AG04450 (cell line): ENCODE data around the gene SRRM3. TPM values are rescaled to one million over a fixed set of nuclear protein-coding genes. Genes with fewer than 3 reads are reported as not detected.
A peak's percentile ranks its signal among the peaks of the same experiment; 100 is the strongest.
"Not testable (repeated sequence)": the region's sequence is repeated elsewhere in the genome, so short reads cannot be mapped to it uniquely, and the experiment has no call there.

Source experiments
- CTCF ChIA-PET: fragments of 300-600, 350-600 bp; formaldehyde crosslinking; extraction: SDS; loops from one replicate; lab custom pipeline; 2022; ENCODE audit warnings: antibody characterized with exemption, inconsistent platforms; lab: Charles Lee
- POLR2A ChIA-PET: fragments of 350-600 bp; formaldehyde crosslinking; extraction: SDS; loops from one replicate; lab custom pipeline; 2021; ENCODE audit warnings: antibody characterized with exemption, inconsistent platforms; lab: Yijun Ruan, JAX
- DNase-seq: peaks from one replicate; pipeline ENCODE4 v3.0.0-alpha.2; 2011; ENCODE audit warnings: low read depth, low spot score
- H3K27ac ChIP-seq: one replicate; pipeline ENCODE4 v1.5.1; 2012; ENCODE audit warnings: low read depth, low read length, control low read depth
- H3K27me3 ChIP-seq: one replicate; pipeline ENCODE4 v1.6.0; 2012; ENCODE audit warnings: low read length; ENCODE audit not compliant: control insufficient read depth, insufficient read depth
- H3K4me3 ChIP-seq: 2 replicates; pipeline ENCODE4 v1.5.1; 2011; ENCODE audit warnings: mild to moderate bottlenecking, low read depth, low read length, control low read depth
- H3K9me3 ChIP-seq: 2 replicates; pipeline ENCODE4 v1.5.1; 2012; ENCODE audit warnings: low read length; ENCODE audit not compliant: control insufficient read depth, insufficient read depth
- CTCF ChIP-seq: IDR thresholded peaks from 2 replicates; pipeline ENCODE4 v1.5.1; 2011; ENCODE audit warnings: low read depth, low read length, control low read depth, inconsistent platforms
- polyA plus RNA-seq: library from polyadenylated mRNA; depleted of rRNA; stranded (reverse); fragments of >200 nt; gene quantifications from 2 replicates; pipeline ENCODE4 v1.2.3, GENCODE V29; 2011

SRRM3 gene
- polyA plus RNA-seq, 1 experiment: 1.5 TPM

- POLR2A ChIA-PET: interaction anchor here (0.6 to 2.3 kb wide), 8 partner anchors 10 to 98 kb away, joined by 3 to 23 read pairs (median 6); partner anchors contain the start of gene HSPB1
- H3K9me3 ChIP-seq: no peaks in the 10 kb centered on the region
- H3K27ac ChIP-seq: peak overlapping the region; percentile 85
- CTCF ChIA-PET: interaction anchor here (0.7 to 2.7 kb wide), 8 partner anchors 10 to 186 kb away, joined by 3 to 40 read pairs (median 11); no protein-coding TSS in a partner anchor
- peak overlapping the region; percentile 41 for H3K4me3 ChIP-seq
- DNase-seq: no peak
- no peaks in the 10 kb centered on the region for H3K27me3 ChIP-seq
- no peak for TF ChIP-seq CTCF
Measured at GRCh38 chr7:76292213-76292573, 90.5 kb downstream of the SRRM3 start.

GRCh38 chr7:76292911-76293310 lies 91.2 kb downstream of the SRRM3 start:
- ChIA-PET CTCF (interaction anchor here (0.7 to 2.7 kb wide), 3 partner anchors 12 to 187 kb away, joined by 3 to 40 read pairs (median 3); no protein-coding TSS in a partner anchor), POLR2A (interaction anchor here (0.6 to 2.3 kb wide), 2 partner anchors 10 to 59 kb away, joined by 6 to 23 read pairs; partner anchors contain the start of gene HSPB1)
- not testable (repeated sequence) for H3K27ac ChIP-seq, H3K9me3 ChIP-seq, H3K27me3 ChIP-seq, H3K4me3 ChIP-seq, DNase-seq

GRCh38 chr7:76293407-76293901 lies 91.8 kb downstream of the SRRM3 start:
- no peaks in the 10 kb centered on the region for H3K27me3 ChIP-seq
- ChIA-PET CTCF (interaction anchor here (2.7 kb wide), 1 partner anchor 20 kb away, joined by 40 read pairs; no protein-coding TSS in a partner anchor), POLR2A (interaction anchor here (1.7 kb wide), 1 partner anchor 10 kb away, joined by 15 read pairs; no protein-coding TSS in a partner anchor)
- DNase-seq: no peak
- H3K27ac ChIP-seq: peak overlapping the region; percentile 100
- no peaks in the 10 kb centered on the region for H3K9me3 ChIP-seq
- no peak for TF ChIP-seq CTCF
- H3K4me3 ChIP-seq: no peak overlapping the region

GRCh38 chr7:76294344-76295024 lies 92.8 kb downstream of the SRRM3 start:
- Histone ChIP-seq H3K27ac (peak overlapping the region; percentile 100), H3K4me3 (peak overlapping the region; percentile 52), H3K27me3 (no peaks in the 10 kb centered on the region), H3K9me3 (no peaks in the 10 kb centered on the region)
- peak; percentile 83 for DNase-seq
- no peak for TF ChIP-seq CTCF
- ChIA-PET CTCF (interaction anchor here (0.6 to 1.3 kb wide), 2 partner anchors 12 to 20 kb away, joined by 4 to 5 read pairs; no protein-coding TSS in a partner anchor), POLR2A (interaction anchor here (0.9 to 1.7 kb wide), 4 partner anchors 9 to 24 kb away, joined by 3 to 15 read pairs (median 4); no protein-coding TSS in a partner anchor)

GRCh38 chr7:76296743-76297740 lies 95.3 kb downstream of the SRRM3 start:
- POLR2A ChIA-PET: interaction anchor here (0.8 to 1.8 kb wide), 3 partner anchors 9 to 21 kb away, joined by 3 to 4 read pairs (median 3); no protein-coding TSS in a partner anchor

More at GRCh38 chr7:76296743-76297740, 95.3 kb downstream of the SRRM3 start:
- Histone ChIP-seq H3K27me3 (no peaks in the 10 kb centered on the region), H3K9me3 (no peaks in the 10 kb centered on the region), H3K4me3 (0 out of 2 replicates have a peak overlapping the region, but pooled peaks have one; percentile 5), H3K27ac (peak overlapping the region; percentile 94)
- peak; percentile 84 for DNase-seq
- CTCF ChIA-PET: interaction anchor here (0.8 to 1.6 kb wide), 4 partner anchors 9 to 19 kb away, joined by 4 to 6 read pairs (median 4); no protein-coding TSS in a partner anchor
- TF ChIP-seq CTCF: no peak
